Activated T-helper 1 cell treated with anti-CD3 and anti-CD28 coated beads, Interleukin-12 subunit alpha, Interleukin-12 subunit beta, Interleukin-2, Interleukin-4 antibody, amounts not matched to agents 30 ng/mL and 10 ng/mL and 1 ng/mL, durations not matched to agents 14 hours and 24 hours and 36 hours (primary cell): Measurements from ENCODE around the gene CARD9. TPM values are rescaled to one million over a fixed set of nuclear protein-coding genes. Genes with fewer than 3 reads are reported as not detected.
A peak's percentile ranks its signal among the peaks of the same experiment; 100 is the strongest.

Source experiments
- DNase-seq: peaks from one replicate; pipeline ENCODE4 v3.0.0; 2021; ENCODE audit warnings: low spot score
- H3K27ac Mint-ChIP-seq: one replicate; pipeline ENCODE4 v1.8.0; 2021; ENCODE audit warnings: mild to moderate bottlenecking, mixed read lengths
- H3K27me3 Mint-ChIP-seq: one replicate; pipeline ENCODE4 v1.8.0; 2022; ENCODE audit warnings: mild to moderate bottlenecking, moderate library complexity, mixed read lengths; ENCODE audit not compliant: insufficient read depth
- H3K36me3 Mint-ChIP-seq: one replicate; pipeline ENCODE4 v1.8.0; 2021; ENCODE audit warnings: low read depth, mixed read lengths
- H3K4me1 Mint-ChIP-seq: one replicate; pipeline ENCODE4 v1.8.0; 2021; ENCODE audit warnings: low read depth, mixed read lengths
- H3K4me3 Mint-ChIP-seq: one replicate; pipeline ENCODE4 v1.8.0; 2021; ENCODE audit warnings: mild to moderate bottlenecking, moderate library complexity, mixed read lengths
- H3K9me3 Mint-ChIP-seq: one replicate; pipeline ENCODE4 v1.8.0; 2021; ENCODE audit warnings: mixed read lengths
- intact Hi-C: fragments of 100-400 bp; cut with micrococcal nuclease; formaldehyde crosslinking; loops from one replicate; pipeline ENCODE4 v1.15.1; 2024
- total RNA-seq: library from RNA; stranded (reverse); gene quantifications from 2 replicates; pipeline ENCODE4 v1.2.3, GENCODE V29; 2022

CARD9 gene
- total RNA-seq, 1 donor from 2014 or later = 7.1 TPM

DNA sequence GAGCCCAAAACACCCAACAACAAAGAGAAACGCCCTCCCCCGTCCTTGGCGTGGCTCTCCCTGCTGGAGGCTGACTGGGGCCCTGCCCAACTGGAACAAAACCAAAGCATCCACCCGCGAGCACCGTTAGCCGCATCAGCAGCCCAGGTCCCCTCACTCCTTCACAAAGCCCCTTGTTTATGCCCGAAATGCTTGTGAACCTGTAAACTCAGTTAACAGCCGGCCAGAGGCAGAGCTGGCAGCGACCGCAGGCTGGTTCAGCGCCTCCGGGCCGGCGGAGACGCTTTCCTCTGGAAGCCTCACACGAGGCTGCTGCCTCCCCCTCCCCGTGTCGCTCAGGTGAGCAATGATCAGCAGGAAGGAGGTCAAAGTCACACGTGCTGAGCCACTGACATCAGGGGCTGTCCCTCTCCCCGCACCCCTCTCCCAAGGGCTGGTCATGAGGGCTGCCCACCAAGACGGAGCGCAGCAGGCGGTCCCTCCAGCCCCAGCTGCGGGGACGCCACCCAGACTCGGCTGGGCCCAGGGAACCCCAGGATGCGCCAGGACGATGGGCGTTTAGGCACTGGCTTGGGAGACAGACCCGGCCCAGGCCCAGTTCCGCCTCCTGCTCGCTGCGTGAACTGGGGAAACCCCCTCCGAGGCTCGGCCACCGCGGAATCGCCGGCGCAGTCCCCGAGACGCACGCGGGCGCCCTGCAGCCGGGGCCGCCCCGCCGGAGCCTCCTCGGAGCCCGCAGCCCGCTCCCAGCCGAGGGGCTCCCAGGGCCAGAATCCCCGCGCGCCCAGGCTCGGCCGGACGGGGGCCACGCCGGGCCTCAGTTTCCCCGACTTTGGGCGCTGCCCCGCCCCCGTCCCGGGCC, 25.9 kb upstream of the CARD9 start:
- Mint-ChIP-seq H3K27ac (peak overlapping the region; percentile 76), H3K4me3 (peak overlapping the region; percentile 91), H3K9me3 (no peaks in the 10 kb centered on the region), H3K4me1 (peaks cover 31% of the 10 kb centered on the region), H3K27me3 (no peaks in the 10 kb centered on the region), H3K36me3 (peaks cover 42% of the 10 kb centered on the region)
- peak; percentile 26 for DNase-seq
- intact Hi-C loops = loop anchor here (1.0 to 5.0 kb wide), 9 partner anchors 11 to 492 kb away; partner anchors contain the start of genes CAMSAP1, DNLZ, ENTR1 and PMPCA

DNA sequence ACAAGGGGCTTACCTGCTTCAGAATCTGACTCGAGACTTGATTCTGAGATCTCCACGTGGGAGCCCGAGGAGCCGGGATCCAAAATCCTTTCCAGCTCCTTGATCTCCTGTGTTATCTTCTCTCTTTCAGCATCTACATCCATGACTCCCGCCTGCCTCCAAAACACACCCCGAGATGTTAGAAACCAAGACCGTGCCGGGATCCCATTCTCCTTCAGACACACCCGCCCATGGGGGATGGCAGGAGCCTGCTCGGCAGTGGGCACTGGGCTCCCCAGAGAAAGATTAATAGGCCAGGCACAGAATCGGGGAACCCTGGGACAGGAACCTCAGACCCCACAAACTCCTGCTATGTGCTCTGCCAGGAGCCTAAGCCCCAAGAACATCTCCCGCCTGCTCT, 24.8 kb upstream of the CARD9 start:
- H3K4me1 Mint-ChIP-seq = peaks cover 20% of the 10 kb centered on the region
- peak overlapping the region; percentile 91 for H3K4me3 Mint-ChIP-seq
- peaks cover 33% of the 10 kb centered on the region for H3K36me3 Mint-ChIP-seq
- H3K9me3 Mint-ChIP-seq = no peaks in the 10 kb centered on the region
- intact Hi-C loops = no loop called here
- H3K27me3 Mint-ChIP-seq = no peaks in the 10 kb centered on the region
- no peak for DNase-seq
- H3K27ac Mint-ChIP-seq = no peak overlapping the region

DNA sequence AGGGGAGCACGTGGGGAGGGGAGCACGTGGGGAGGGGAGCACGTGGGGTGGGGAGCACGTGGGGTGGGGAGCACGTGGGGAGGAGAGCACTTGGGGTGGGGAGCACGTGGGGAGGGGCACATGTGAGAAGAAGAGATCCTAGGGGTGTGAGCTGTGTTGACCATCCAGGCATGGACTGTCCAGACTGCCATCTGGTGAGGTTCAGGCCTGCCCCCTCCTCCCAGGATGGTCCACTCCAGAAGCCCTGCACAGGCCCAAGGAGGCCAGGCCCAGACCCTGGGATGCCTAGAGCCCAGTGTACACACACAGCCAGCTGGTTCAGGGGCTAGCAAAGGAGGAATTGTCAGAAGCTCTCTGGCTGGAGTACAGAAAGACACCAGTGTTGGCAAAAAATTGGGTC, 24.2 kb upstream of the CARD9 start:
- H3K27me3 Mint-ChIP-seq = no peaks in the 10 kb centered on the region
- peaks cover 31% of the 10 kb centered on the region for H3K36me3 Mint-ChIP-seq
- intact Hi-C loops = no loop called here
- H3K27ac Mint-ChIP-seq = no peak overlapping the region
- no peak for DNase-seq
- no peak overlapping the region for H3K4me3 Mint-ChIP-seq
- peaks cover 18% of the 10 kb centered on the region for H3K4me1 Mint-ChIP-seq
- H3K9me3 Mint-ChIP-seq = no peaks in the 10 kb centered on the region

DNA sequence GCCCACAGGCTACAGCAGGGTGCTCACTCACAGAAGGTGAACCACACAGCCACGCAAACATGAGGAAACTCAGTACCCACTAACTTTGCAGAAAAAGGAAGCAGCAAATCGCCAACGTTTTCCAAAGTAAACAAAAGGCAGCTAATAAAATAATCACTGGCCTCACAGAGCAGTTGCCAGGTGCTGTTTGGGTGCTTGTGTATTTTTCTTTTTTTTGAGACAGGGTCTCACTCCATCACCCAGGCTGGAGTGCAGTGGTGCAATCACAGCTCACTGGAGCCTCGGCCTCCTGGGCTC, 22.7 kb upstream of the CARD9 start:
- Mint-ChIP-seq H3K9me3 (no peaks in the 10 kb centered on the region), H3K4me3 (no peak overlapping the region), H3K36me3 (peaks cover 30% of the 10 kb centered on the region), H3K4me1 (peaks cover 13% of the 10 kb centered on the region), H3K27me3 (no peaks in the 10 kb centered on the region), H3K27ac (no peak overlapping the region)
- intact Hi-C loops = no loop called here
- no peak for DNase-seq

DNA sequence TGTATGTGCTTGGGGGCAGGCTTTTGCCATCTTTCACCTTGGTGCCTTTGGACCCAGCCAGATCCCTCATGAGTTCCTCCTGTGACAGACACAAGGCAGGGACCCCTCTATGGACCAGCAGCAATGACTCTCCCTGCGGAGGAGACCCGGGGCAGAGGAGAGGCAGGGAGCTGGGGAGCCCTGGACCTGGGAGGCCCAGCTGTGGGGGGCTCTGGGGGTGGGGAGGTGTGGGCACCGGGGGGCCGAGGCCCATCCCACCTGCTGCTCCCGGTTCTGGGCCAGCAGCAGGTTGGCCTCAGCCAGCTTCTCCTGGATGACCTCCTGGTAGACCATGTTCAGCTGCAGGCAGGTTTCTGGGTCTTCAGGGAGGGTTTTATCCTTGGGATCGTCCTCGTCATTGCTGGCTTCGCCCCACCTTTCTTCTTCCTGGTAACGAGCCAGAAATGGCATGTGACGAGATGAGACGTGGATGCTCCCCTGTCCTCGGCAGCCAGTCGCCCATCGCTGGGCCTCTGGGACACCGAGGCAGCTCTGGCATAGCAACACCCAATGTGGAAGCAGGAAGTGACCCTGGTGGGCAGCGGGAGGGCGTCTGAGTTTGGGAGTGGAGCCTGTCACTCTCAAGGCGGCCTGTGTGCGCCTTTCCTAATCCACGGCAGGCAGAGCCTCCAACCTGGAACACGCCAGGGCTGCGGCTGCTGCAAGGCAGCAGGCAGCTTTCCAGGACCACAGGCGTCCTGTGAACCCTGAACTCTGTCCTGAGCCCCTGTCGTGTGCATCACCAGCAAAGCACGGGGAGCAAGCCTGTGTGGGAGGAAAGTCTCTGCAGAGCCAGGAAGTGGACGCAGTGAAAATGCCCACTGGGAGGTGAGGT, 22.1 kb upstream of the CARD9 start:
- intact Hi-C loops = no loop called here
- no peak for DNase-seq
- H3K36me3 Mint-ChIP-seq = peaks cover 31% of the 10 kb centered on the region
- H3K27ac Mint-ChIP-seq = no peak overlapping the region
- H3K9me3 Mint-ChIP-seq = no peaks in the 10 kb centered on the region
- H3K4me1 Mint-ChIP-seq = peaks cover 13% of the 10 kb centered on the region
- H3K4me3 Mint-ChIP-seq = no peak overlapping the region
- H3K27me3 Mint-ChIP-seq = no peaks in the 10 kb centered on the region

DNA sequence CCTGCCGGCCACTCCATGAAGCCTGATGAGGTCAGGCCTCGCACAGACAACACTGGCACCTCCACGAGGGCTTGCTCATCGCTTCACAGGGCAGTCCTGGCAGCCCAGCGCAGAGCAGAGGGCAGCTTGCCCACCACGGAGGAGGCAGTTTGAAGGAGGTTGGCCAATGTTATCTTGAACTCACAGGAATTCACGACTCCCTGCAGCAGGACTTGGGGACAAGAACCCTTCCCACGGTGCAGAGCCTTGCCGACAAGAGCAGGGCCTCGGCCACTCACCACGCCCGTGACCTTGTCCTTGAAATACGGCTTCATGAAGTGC, 21.5 kb upstream of the CARD9 start:
- H3K4me3 Mint-ChIP-seq = no peak overlapping the region
- peaks cover 32% of the 10 kb centered on the region for H3K36me3 Mint-ChIP-seq
- peaks cover 13% of the 10 kb centered on the region for H3K4me1 Mint-ChIP-seq
- intact Hi-C loops = no loop called here
- no peak for DNase-seq
- H3K27me3 Mint-ChIP-seq = no peaks in the 10 kb centered on the region
- no peak overlapping the region for H3K27ac Mint-ChIP-seq
- no peaks in the 10 kb centered on the region for H3K9me3 Mint-ChIP-seq

DNA sequence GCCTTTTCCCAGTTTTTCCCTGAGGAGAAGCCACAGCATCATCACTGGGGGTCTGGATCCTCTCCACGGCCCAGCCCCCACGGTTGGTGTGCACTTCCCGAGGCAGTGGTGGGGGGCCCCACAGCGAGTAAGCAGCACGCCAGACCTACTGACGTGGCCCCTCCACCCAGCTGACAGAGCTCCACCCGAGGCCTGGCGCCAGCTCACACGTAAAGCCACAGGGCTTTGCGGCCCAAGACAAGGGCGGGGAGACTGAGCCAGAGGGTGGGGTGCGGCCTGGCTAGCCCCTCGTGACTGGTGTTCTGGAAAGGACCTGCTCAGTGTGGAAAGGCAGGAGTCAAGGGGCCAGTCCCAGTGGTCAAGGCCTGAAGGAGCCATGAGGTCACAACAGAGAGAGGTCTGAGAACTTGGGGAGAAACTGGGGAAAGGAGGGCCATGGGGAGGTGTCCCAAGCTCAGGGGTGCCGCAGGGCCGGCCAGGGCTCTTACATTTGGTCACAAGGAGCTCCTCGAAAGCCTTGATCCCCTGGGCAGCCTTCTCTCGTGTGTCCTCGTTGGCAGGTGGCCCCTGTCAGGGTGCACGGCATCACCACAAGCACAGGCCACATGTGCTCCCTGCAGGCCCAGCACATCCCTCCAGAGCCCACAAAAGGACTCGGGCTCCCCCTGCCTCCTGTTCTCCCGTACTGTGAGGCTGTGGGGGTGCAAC, 21.0 kb upstream of the CARD9 start:
- no peaks in the 10 kb centered on the region for H3K9me3 Mint-ChIP-seq
- H3K27ac Mint-ChIP-seq = no peak overlapping the region
- no peak for DNase-seq
- intact Hi-C loops = no loop called here
- H3K4me1 Mint-ChIP-seq = peaks cover 13% of the 10 kb centered on the region
- no peak overlapping the region for H3K4me3 Mint-ChIP-seq
- no peaks in the 10 kb centered on the region for H3K27me3 Mint-ChIP-seq
- H3K36me3 Mint-ChIP-seq = peaks cover 35% of the 10 kb centered on the region

DNA sequence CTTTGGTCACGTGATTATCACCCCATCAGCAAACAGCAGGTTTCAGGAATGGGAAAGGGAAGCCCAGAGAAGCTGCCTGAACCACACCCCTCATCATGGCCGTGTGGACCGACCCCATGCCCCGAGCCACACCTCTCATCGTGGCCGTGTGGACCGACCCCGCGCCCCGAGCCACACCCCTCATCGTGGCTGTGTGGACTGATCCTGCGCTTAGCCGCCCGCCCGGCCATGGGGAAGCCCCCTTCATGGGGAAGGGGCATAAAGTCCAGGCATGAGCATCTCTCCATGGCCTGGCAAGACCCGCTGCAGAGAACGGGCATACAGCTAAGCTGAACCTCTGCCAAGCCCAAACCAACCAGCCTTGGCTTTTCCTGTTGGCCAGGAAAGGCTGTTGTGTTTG, 20.1 kb upstream of the CARD9 start:
- Mint-ChIP-seq H3K4me1 (peaks cover 4% of the 10 kb centered on the region), H3K4me3 (no peak overlapping the region), H3K27ac (no peak overlapping the region), H3K27me3 (no peaks in the 10 kb centered on the region), H3K9me3 (no peaks in the 10 kb centered on the region), H3K36me3 (peaks cover 33% of the 10 kb centered on the region)
- DNase-seq = no peak
- intact Hi-C loops = no loop called here

DNA sequence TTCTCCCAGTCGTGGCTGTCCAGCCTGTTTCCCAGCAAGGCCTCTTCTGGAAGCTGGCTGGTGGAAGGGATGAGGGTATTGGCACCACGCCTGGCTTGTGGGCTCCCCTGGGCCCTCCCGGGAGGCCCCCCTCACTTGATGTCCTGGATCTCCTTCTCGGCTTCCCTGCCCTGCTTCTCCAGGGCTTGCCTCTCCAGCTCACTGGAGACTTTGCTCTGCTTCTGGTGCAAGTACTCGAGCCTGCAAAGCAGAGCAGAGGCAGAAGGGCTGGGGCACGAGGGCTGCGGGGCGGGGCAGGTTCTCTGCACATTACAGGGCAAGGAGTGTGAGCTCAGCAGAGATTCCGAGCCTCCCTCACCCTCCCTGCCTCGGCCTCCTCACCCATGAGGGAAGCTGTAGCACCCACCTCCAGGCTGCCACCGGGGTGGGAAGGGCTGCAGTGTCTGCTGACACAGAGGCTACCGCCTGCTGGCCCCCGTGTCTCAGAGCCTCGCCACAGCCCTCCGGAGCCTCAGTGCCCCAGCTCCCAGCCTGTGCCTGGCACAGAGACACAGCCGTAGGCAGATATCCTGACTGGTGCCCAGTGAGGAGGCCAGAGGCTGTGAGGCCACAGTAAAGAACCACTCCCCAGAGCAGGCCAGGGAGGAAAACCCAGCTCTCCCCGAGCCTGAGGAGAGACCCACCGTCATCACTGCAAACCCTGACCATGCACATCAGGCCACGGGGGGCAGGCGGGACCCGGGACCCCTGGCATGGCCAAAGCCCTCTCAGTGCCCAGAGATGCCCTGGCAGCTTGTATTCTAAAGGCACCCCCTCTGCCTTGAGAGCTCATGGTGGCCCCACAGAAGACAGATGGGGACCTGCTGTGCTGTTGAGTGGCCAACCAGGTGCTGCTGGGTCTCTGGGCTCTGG, 19.3 kb upstream of the CARD9 start:
- Mint-ChIP-seq H3K27ac (no peak overlapping the region), H3K9me3 (no peaks in the 10 kb centered on the region), H3K4me3 (no peak overlapping the region), H3K36me3 (peaks cover 33% of the 10 kb centered on the region), H3K4me1 (no peaks in the 10 kb centered on the region), H3K27me3 (no peaks in the 10 kb centered on the region)
- intact Hi-C loops = no loop called here
- no peak for DNase-seq

DNA sequence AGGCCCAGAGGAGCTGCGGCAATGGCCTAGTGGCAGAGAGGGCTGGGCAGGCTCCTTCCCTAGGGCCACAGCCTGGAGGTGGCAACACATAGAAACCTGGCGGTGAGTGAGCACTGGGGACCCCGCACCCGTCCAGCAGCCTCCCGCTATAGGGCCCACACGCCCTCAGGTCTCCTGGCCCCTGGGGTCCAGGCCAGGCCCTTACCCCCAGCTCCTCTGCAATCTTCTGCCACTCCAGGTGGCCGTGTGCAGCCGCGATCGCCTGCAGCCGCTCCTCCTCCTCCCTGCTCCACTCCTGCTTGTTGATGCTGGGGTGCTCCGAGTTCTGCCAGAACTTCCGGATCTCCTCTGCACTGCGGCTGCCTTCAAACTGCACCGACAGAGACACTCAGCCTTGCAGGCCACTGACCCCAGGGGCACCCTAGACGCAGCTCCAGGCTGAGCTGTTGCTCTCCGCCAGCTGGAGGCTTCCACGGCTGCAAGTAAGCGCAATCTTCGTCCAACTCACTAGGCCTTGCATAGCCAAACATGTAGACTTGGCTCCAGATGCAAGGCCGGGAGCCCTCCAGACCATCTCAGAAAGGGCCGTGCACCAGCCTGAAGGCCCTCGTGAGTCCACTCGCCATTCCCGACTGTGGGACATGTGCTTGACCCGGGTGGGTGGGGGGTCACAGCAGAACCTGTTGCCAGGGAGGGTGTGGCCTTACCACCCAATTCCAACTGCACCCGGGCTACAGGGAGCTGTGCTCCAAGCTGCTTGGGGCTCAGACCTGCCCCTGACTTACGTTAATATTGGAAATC, 18.5 kb upstream of the CARD9 start:
- Mint-ChIP-seq H3K4me3 (no peak overlapping the region), H3K36me3 (peaks cover 36% of the 10 kb centered on the region), H3K9me3 (no peaks in the 10 kb centered on the region), H3K27me3 (no peaks in the 10 kb centered on the region), H3K27ac (no peak overlapping the region), H3K4me1 (no peaks in the 10 kb centered on the region)
- DNase-seq = no peak
- intact Hi-C loops = no loop called here

DNA sequence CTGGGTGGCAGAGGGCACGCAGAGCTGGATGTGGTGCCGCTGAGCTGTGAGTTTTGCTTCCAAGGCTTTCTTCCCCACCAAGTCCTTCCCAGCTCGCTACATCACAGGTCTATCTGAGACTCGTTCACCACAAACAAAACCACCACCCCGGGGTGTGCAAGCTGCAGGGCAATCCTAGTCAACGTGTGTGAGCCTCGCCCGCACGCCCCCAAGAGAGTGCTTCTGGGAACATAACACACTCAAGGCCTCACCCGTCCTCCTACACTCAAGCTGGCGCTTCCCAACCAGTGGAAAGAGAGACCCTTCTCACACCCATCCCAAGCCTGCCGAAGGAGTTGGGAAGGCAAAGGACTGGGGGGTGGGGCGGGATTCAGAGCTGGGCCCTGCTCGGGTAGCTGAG, 15.9 kb upstream of the CARD9 start:
- Mint-ChIP-seq H3K27me3 (no peaks in the 10 kb centered on the region), H3K36me3 (peaks cover 48% of the 10 kb centered on the region), H3K4me1 (peaks cover 18% of the 10 kb centered on the region), H3K9me3 (no peaks in the 10 kb centered on the region), H3K27ac (no peak overlapping the region), H3K4me3 (no peak overlapping the region)
- intact Hi-C loops = no loop called here
- no peak for DNase-seq

DNA sequence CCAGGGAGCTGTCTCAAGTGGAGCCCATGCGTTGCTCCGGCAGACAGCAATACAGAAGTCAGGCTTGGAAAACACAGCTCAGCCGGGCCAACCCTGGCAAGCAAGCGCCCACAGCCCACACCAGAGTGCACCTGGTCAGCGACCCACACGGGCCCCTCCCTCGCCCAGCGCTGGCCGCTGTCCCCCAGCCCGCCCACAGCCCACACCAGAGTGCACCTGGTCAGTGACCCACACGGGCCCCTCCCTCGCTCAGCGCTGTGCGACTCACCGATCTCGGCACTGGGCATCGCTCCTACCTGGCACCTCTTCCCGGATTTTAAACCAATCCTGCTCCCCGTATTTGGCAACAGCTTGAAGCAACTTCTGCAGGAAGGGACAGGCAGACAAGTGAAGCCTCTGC, 13.7 kb upstream of the CARD9 start:
- H3K9me3 Mint-ChIP-seq = no peaks in the 10 kb centered on the region
- peaks cover 55% of the 10 kb centered on the region for H3K36me3 Mint-ChIP-seq
- H3K27me3 Mint-ChIP-seq = no peaks in the 10 kb centered on the region
- H3K4me3 Mint-ChIP-seq = no peak overlapping the region
- H3K27ac Mint-ChIP-seq = no peak overlapping the region
- DNase-seq = no peak
- intact Hi-C loops = no loop called here
- peaks cover 18% of the 10 kb centered on the region for H3K4me1 Mint-ChIP-seq
